ENCODE measurements around the gene DEDD. TPM values are rescaled to one million over a fixed set of nuclear protein-coding genes. Genes with fewer than 3 reads are reported as not detected.

DEDD gene
- total RNA-seq, 4 donors from 2014 or later, result 40.2 to 60.2 (median 46.3) TPM

DNA sequence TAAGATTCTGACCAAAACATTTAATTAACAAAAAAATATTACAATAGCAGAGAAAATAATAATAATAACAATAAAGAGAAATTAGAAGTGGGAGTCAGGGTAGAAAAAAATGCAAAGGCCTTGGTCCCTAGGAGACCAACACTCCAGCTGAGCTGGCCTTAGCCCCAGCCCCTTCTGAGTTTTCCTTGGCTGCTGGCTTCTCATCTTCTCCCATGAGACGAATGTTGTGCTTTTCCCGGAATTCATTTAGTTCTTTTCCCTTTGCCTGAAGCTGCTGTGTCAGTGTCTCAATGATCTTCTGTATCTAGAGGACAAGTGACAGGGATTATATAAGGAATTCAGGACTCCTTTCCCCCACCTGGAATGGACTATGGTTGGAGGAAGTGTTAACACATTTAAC, 31.9 kb downstream of the DEDD start:
- Histone ChIP-seq H3K27me3 (no peaks in the 10 kb centered on the region), H3K4me1 (peaks cover 5 to 19% of the 10 kb centered on the region in 2 donors), H3K36me3 (peaks cover 0 to 28% of the 10 kb centered on the region in 2 donors), H3K9me3 (no peaks in the 10 kb centered on the region), H3K4me3 (no peak overlapping the region), H3K27ac (no peak overlapping the region)
- TF ChIP-seq, protein P1, sequence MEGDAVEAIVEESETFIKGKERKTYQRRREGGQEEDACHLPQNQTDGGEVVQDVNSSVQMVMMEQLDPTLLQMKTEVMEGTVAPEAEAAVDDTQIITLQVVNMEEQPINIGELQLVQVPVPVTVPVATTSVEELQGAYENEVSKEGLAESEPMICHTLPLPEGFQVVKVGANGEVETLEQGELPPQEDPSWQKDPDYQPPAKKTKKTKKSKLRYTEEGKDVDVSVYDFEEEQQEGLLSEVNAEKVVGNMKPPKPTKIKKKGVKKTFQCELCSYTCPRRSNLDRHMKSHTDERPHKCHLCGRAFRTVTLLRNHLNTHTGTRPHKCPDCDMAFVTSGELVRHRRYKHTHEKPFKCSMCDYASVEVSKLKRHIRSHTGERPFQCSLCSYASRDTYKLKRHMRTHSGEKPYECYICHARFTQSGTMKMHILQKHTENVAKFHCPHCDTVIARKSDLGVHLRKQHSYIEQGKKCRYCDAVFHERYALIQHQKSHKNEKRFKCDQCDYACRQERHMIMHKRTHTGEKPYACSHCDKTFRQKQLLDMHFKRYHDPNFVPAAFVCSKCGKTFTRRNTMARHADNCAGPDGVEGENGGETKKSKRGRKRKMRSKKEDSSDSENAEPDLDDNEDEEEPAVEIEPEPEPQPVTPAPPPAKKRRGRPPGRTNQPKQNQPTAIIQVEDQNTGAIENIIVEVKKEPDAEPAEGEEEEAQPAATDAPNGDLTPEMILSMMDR (IDR thresholded peaks at IDR 0.05 in 4 of 5, conservative IDR thresholded peaks at IDR 0.05 in 1 of 5), result no peak
- TF ChIP-seq POLR2A (IDR thresholded peaks at IDR 0.05), result no peak
- ATAC-seq (no peak), DNase-seq (no peak)
- intact Hi-C loops (cut with DNase I; ENCODE audit: low total_unique reads) (no loop called here), in situ Hi-C loops (cut with MboI; ENCODE audit: low sequenced_read_pairs in 4 of 4) (no loop called here)

DNA sequence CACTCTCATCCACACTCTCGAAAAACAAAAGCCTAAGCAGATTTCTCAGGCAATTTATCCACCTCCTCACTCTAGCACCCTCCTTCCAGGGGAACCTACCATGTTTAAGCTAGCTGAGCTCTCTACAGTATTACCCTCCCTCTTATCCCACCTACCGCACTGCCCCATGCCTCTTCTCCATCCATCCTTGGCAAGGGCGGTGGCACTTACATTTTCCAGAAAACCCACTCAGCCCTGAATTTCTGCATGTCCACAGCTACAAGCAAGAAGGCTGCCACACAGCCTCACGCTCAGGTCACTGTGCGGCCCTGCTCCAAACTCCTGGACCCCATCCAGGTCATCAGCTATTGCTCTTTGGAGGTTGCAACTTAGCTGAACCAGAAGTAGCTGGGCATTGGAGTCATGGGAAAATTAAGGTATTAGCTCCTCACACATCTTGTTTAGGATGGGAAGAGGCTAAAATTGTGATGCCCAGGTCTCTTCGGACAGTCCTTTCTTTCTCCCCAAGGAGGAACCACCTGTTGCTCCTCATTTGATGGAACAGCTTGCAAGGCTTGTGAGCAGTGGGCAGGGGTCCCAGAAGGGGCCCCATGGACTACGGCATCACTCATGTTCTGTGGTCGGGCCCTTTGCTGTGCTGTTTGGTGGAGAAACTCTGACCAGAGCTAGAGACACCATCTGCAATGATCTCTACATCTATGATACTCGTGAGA, 33.2 kb downstream of the DEDD start:
- no peak overlapping the region for H3K27ac ChIP-seq
- H3K4me3 ChIP-seq, result peak overlapping the region in 2 of 4 donors; percentile 67 to 80

DNA sequence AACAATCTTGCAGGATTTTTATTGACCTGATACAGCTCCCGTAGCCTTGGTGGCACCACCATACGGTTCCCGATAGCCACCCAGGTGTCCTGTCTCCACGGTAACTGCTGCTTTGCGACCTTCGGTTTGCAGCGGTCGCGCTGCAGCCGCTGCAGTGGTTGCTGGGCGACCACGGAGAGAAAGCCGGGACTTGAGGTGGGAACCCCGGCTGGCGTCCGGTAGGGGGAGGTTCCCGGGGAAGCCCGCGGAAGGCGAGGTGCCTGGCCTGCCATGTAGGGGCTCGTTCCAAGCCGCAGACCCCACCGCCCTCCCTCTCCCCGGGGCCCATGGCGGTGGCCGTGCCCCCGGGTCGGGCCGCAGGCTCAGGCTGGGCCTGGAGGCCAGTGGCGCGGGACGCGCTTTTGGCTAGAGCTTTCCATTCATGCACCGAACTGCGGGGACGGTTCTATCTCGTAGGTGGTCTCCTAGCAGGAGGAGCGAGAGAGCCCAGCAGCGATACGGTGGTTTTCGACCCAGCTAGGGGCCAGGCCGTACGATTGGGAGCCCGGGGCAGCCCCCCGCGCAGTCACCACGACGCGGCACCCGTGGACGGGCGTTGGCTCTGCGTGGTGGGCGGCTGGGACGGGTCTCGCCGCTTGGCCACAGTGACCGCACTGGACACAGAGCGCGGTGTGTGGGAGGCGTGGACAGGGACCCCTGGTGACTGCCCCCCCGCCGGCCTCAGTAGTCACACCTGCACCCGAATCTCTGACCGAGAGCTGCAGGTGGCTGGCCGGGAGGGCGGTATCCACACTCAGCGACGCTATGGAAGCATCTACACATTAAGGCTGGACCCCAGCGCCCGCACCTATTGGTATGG, 34.0 kb downstream of the DEDD start, which contains the start of gene KLHDC9:
TSS of gene KLHDC9 (plus strand) at position 152 of the 859 bp plus-strand sequence. CDS start at position 327, 175 bp downstream.
- Histone ChIP-seq H3K4me1 (peaks cover 5 to 19% of the 10 kb centered on the region in 2 donors), H3K36me3 (peaks cover 0 to 28% of the 10 kb centered on the region in 2 donors), H3K4me3 (peak within 1 kb of the TSS; percentile 62 to 80 (median 66)), H3K27ac (peak within 1 kb of the TSS; percentile 62 to 74 (median 68)), H3K27me3 (no peaks in the 10 kb centered on the region), H3K9me3 (no peaks in the 10 kb centered on the region)
- in situ Hi-C loops (cut with MboI; ENCODE audit: low sequenced_read_pairs in 4 of 4), result loop anchor here in 2 of 4 donors (10.0 kb wide), 1 partner anchor 104 kb away; no protein-coding TSS in a partner anchor
- peak; percentile 70 to 84 for ATAC-seq
- DNase-seq, result peak; percentile 28 to 68
- intact Hi-C loops (cut with DNase I; ENCODE audit: low total_unique reads), result loop anchor here (10.0 kb wide), 1 partner anchor 264 kb away; no protein-coding TSS in a partner anchor
- TF ChIP-seq, protein P1 (IDR thresholded peaks at IDR 0.05 in 4 of 5, conservative IDR thresholded peaks at IDR 0.05 in 1 of 5), result no peak
- TF ChIP-seq POLR2A (IDR thresholded peaks at IDR 0.05), result no peak

More for the DNA sequence above, 33.2 kb downstream of the DEDD start:
- in situ Hi-C loops (cut with MboI; ENCODE audit: low sequenced_read_pairs in 4 of 4) (loop anchor here in 2 of 4 donors (10.0 kb wide), 1 partner anchor 104 kb away; no protein-coding TSS in a partner anchor), intact Hi-C loops (cut with DNase I; ENCODE audit: low total_unique reads) (loop anchor here (10.0 kb wide), 1 partner anchor 264 kb away; no protein-coding TSS in a partner anchor)
- TF ChIP-seq, protein P1 (IDR thresholded peaks at IDR 0.05 in 4 of 5, conservative IDR thresholded peaks at IDR 0.05 in 1 of 5), result no peak
- ATAC-seq (no peak), DNase-seq (no peak)
- H3K4me1 ChIP-seq, result peaks cover 5 to 19% of the 10 kb centered on the region in 2 donors
- H3K36me3 ChIP-seq, result peaks cover 0 to 28% of the 10 kb centered on the region in 2 donors
- no peaks in the 10 kb centered on the region for H3K27me3 ChIP-seq
- no peaks in the 10 kb centered on the region for H3K9me3 ChIP-seq

DNA sequence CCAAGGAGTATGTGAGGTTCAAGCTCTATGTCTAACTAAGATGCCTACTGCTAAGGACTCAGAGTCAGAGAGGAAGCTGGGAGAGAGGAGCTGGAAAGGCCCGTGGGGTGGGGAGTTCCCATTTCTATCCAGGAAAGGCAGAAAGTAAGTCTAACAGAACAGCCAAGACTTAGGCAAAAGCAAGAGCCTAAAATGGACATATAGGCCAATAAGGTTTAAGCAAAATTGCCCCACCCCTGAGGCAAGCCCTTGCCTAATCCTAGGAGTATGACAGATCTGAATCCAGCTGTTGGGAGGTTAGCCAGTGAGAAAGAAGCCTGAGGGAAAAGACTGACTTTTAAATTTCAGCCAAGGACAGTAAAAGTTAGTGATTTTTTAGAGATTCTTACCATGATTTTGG, 35.9 kb downstream of the DEDD start:
- no peak for TF ChIP-seq POLR2A (IDR thresholded peaks at IDR 0.05)
- TF ChIP-seq, protein P1 (IDR thresholded peaks at IDR 0.05 in 4 of 5, conservative IDR thresholded peaks at IDR 0.05 in 1 of 5), result no peak
- peaks cover 0 to 17% of the 10 kb centered on the region in 2 donors for H3K36me3 ChIP-seq
- DNase-seq (peak; percentile 50 to 72), ATAC-seq (peak; percentile 29 to 35)
- H3K27me3 ChIP-seq, result no peaks in the 10 kb centered on the region
- H3K27ac ChIP-seq, result peak overlapping the region; percentile 50 to 74 (median 68)
- in situ Hi-C loops (cut with MboI; ENCODE audit: low sequenced_read_pairs in 4 of 4) (loop anchor here in 2 of 4 donors (10.0 kb wide), 1 partner anchor 102 kb away; no protein-coding TSS in a partner anchor), intact Hi-C loops (cut with DNase I; ENCODE audit: low total_unique reads) (loop anchor here (2.0 to 10.0 kb wide), 3 partner anchors 36 to 262 kb away; partner anchors contain the start of genes DEDD and USF1)
- H3K4me3 ChIP-seq, result no peak overlapping the region
- H3K4me1 ChIP-seq, result peaks cover 5 to 19% of the 10 kb centered on the region in 2 donors
- H3K9me3 ChIP-seq, result no peaks in the 10 kb centered on the region

Data from gastrocnemius medialis (tissue), 4 donors.